GM18499 (cell line): ENCODE measurements around the gene ACTN1.

Source experiments
- ATAC-seq: cut with Tn5 transposase; IDR thresholded peaks from one replicate; pipeline ENCODE4 v1.9.1; 2021; ENCODE audit warnings: moderate number of reproducible peaks; ENCODE audit not compliant: insufficient read depth, unreplicated experiment

Gene ACTN1

DNA sequence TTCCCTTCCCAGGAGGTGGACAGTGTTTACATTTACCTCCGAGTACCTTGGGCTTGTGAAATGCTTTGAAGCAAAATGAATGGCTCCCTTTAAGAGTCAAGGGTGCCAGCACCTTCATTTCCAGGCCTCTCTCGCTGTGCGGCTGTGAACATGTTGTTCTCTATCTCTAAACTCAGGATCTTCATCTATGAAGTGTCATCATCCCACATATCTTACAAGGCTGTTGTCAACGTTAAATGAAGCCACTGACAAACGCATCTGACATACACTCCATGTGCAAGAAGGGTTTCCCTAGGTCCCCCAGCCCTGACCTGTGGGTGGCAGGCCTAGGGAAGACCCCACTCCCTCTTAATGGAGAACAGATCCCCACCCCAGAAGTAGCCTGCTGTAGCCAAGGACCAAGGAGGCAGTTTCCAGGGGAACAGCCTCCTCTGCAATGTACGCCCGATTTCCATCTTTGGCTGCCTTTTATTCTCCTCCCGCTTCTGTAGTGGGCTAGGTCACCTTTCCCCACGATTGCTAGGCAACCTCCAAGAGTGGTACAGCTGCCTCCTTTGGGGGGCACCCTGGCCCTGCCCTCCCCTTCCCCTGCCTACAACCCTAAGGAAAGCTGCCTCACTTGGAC is 7.6 kb downstream of the ACTN1 start:
- ATAC-seq = no peak

- no peak for ATAC-seq
Measured at GRCh38 chr14:68970736-68971135, 8.4 kb downstream of the ACTN1 start.

GRCh38 chr14:68970038-68970612 is 9.0 kb downstream of the ACTN1 start:
- no peak for ATAC-seq

GRCh38 chr14:68969278-68970033 is 9.6 kb downstream of the ACTN1 start:
- ATAC-seq = no peak

DNA sequence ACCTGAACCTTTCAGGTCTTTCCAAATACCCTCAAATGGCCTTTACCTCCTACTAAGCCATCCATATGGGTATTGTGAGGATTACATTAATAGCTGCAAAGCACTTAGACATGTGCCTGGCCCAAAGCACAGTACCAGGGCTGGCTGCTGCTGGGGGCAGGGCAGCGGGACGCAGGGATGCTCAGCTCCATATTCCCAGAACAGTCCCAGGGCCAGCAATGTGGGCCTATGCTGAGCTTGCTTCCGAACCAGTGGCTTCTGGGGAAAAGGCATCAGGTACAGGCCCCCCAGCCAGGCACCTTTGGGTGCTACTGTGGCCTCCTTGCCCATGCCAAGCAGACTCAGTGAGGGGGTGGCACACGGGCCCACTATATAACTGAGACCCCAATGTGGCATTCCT is 10.4 kb downstream of the ACTN1 start:
- no peak for ATAC-seq

DNA sequence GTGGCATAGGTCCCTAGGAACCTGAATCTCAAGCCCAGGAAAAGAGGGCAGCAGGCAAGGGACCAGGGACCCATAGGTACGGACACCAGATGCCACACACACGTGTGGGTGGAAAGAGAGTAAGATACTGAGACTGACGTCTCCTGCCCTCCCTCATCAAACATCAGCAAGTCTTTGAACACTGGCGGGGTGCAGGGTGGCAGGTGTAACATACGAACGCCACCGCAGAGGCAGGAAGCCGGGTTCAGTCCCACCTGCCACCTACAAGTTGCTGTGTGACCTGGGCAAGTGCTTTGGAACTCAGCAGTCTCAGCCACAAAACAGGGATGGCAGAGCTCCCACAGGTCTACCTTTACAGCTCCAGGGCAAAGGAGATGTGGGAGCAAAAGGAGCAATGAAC is 11.1 kb downstream of the ACTN1 start:
- ATAC-seq = no peak

DNA sequence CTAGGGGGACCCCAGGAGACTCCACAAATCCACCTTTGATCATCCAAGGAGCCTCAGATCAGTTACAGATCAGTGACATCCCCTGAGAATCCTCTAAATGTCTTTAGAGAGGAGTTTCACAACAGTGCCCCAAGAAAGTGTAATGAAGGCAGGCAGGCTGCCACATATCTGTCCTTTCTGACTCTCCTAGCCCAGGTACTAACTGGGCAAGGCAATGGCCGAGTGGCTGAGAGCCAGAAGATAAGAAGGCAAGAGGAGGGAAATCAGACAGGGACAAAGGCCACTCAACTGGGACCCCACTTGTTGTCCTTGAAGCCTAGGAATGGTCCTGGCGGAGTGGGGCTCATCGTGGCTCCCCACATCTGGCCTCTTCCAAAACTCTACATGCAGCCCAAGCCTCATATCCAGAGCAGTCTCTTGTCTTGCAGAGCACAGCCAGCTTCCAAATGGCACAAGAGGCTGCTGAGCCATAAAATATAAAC is 11.6 kb downstream of the ACTN1 start:
- no peak for ATAC-seq

GRCh38 chr14:68966872-68967301 is 12.2 kb downstream of the ACTN1 start:
- no peak for ATAC-seq

DNA sequence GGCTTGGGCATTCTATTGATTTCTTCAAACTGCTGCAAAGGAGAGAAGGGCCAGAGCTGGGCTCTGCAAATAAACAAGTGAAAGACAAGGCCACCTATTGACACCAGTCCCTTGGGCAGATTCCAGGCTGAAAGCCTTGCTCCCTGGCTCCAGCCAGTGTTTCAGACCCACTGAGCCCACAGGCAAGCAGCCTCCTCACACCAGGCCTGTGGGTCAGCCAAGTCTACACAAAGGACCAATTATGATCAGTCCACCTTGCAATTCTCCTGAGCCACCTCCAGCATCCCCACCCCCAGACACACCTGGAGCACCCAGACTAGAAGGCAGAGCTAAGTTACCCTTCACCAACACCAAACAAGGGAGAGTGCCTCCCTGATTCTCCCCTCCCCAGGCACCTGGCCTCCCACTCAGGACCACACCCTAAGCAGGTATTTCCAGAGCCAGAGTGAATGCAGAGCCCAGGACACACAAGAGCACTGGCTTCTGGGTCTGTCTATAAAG is 13.8 kb downstream of the ACTN1 start:
- no peak for ATAC-seq

DNA sequence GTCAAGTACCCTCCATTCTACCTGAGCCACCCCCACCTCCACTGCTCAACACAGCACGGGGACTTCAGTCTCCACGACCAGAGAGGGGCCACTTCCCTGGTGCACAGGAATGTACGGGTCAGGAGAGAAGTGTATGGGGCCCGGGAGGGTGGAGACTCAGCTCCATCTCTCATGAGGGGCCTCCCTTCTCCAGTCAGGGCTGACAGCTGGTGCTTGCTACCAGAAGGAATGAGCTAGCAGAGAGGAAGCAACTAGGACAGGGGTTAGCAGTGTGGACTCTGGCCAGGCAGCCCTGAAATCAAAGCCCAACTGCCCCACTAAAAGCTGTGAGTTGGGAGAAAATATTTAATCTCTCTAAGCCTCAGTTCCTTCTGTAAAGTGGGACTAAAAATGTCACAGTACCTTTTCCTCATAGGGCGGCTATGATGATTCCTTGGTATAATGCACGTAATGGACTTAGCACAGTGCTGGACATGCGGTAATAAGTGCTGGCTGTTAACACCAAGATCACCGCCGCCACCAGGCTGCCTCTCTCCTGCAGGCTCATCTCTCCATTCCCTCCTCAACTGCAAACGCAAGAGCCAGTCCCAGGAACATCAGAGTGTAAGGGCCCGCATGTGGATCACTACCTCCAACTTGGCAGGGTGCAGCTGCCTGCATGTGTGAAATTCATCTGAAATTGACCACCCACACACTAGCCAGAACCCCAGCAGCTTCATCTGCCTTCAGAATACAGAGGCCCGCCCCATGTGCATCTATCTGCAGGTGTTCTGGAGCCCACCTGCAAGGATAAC is 14.6 kb downstream of the ACTN1 start:
- no peak for ATAC-seq

DNA sequence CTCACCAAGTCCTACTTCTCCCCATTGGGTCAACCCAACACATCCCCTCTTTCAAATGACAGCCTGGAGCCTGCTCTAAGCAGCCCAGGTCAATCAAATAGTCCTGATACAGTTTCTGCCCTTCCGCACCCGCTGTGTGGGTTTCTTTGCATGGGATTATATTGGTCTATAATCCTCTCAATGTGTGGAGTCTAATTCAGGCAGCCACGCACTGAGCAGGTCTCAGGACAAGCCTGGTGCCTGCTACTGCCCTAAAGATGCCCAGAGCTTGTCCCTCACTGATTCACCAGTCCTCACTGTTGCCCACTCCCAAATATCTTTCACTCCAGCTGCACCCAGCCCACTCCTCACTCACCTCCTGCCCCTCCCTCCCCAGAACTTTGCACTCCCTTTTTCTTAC is 16.4 kb downstream of the ACTN1 start:
- no peak for ATAC-seq

GRCh38 chr14:68961781-68962584 is 17.1 kb downstream of the ACTN1 start:
- ATAC-seq = no peak

DNA sequence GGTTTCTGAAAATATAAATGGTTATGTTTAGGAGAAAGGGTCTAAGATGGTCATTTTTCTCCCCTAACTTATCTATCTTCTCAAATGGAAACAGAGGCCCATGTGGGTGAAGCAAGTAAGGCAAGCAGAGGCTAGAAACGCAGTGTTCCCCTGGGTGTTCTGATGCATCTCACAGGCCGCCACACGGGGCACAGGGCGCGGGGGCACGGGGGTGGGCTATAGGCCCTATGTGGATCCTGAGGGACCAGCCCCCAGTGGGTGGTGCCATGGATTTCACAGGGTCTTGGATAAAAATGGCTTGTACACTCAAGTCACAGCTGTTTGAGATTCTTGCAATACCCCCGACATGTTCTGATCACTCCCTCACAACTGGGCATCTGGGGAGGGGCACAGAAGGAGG is 17.7 kb downstream of the ACTN1 start:
- ATAC-seq = no peak

GRCh38 chr14:68960123-68960522 is 19.0 kb downstream of the ACTN1 start:
- ATAC-seq = no peak

DNA sequence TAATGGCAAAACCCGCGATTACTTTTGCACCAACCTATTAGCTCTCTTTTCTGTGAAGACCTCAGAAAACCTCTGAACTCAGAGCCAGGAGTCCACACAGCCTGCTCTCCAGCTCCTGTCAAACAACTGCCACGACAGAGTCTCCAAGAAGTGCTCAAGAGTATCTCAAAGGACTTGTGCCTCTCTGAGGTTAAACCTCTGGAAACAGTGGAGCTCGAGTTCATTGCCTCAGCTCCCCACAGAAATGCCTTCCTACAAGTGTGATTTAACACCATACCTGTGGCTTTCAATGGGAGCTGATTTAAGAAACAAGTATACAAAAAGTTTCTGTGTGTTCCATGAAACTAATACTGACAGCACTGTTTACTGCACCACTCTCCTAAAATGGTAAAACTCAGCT is 20.1 kb downstream of the ACTN1 start:
- no peak for ATAC-seq

DNA sequence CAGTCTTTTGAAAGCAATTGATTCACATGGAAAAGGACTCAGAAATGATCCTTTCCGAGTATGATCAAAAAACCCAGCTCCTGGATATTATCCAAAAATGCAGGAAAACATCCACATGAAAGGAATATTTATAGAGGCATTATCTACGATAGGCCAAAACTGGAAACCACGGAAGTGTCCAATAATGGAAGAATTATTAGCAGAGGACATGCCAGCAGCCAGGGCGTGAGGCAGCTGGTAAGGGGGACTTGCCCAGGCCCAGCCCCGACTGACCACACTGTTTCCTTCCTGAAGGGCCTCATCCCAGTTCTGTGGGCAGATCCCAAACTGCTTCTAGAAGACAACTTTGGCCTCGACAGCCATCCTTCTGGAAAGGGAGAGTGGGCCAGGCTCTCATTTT is 20.5 kb downstream of the ACTN1 start:
- ATAC-seq = no peak

GRCh38 chr14:68957775-68958174 is 21.3 kb downstream of the ACTN1 start:
- ATAC-seq = no peak

GRCh38 chr14:68956724-68957123 is 22.4 kb downstream of the ACTN1 start:
- ATAC-seq = no peak

- no peak for ATAC-seq
Measured at GRCh38 chr14:68955851-68956179, 23.3 kb downstream of the ACTN1 start.
